ENCODE measurements around the gene C17orf67.
A peak's percentile ranks its signal among the peaks of the same experiment; 100 is the strongest.

The C17orf67 gene

GRCh38 chr17:56845934-56846333 is 12.2 kb upstream of the C17orf67 start:
- H3K4ac ChIP-seq (ENCODE audit: low read depth, low read length), result no peak overlapping the region
- no peak overlapping the region for H3K27ac ChIP-seq (ENCODE audit: low read depth, low read length)
- H3K4me1 ChIP-seq (ENCODE audit: control insufficient read depth, low read depth, low read length), result no peaks in the 10 kb centered on the region
- no peak overlapping the region for H3K56ac ChIP-seq (ENCODE audit: low read length)
- no peaks in the 10 kb centered on the region for H3K27me3 ChIP-seq (ENCODE audit: insufficient read depth, low read length, poor library complexity)
- H2BK5ac ChIP-seq (ENCODE audit: low read length), result no peak overlapping the region
- H3K79me1 ChIP-seq (ENCODE audit: low read length), result no peaks in the 10 kb centered on the region
- H4K5ac ChIP-seq (ENCODE audit: low read length), result no peak overlapping the region
- no peak overlapping the region for H4K8ac ChIP-seq (ENCODE audit: low read depth, low read length)
- H3K79me2 ChIP-seq (ENCODE audit: control insufficient read depth, insufficient read depth, low read length), result no peaks in the 10 kb centered on the region
- DNase-seq, result no peak
- H3K4me3 ChIP-seq (ENCODE audit: low read length), result no peak overlapping the region
- H3K4me2 ChIP-seq (ENCODE audit: low read length), result no peak overlapping the region
- no CpG with 5 or more reads among the region's 1 CpG for WGBS (ENCODE audit: extremely low coverage, insufficient coverage, low lambda C conversion rate)
- no peak overlapping the region for H3K9ac ChIP-seq (ENCODE audit: low read length)
- no peak overlapping the region for H2BK120ac ChIP-seq (ENCODE audit: low read depth, low read length)
- no peak overlapping the region for H3K18ac ChIP-seq (ENCODE audit: low read length)
- no peak overlapping the region for H2BK15ac ChIP-seq (replicated peaks; ENCODE audit: low read depth)
- no peaks in the 10 kb centered on the region for H3K36me3 ChIP-seq (ENCODE audit: control insufficient read depth, insufficient read depth, low read length)
- H3K23ac ChIP-seq (ENCODE audit: low read length), result no peak overlapping the region
- no peak overlapping the region for H2AK5ac ChIP-seq (ENCODE audit: low read length)

GRCh38 chr17:56842577-56842976 is 8.9 kb upstream of the C17orf67 start:
- no CpG with 5 or more reads among the region's 2 CpGs for WGBS (ENCODE audit: extremely low coverage, insufficient coverage, low lambda C conversion rate)
- no peak overlapping the region for H2BK5ac ChIP-seq (ENCODE audit: low read length)
- H2BK15ac ChIP-seq (replicated peaks; ENCODE audit: low read depth), result no peak overlapping the region
- H3K4me2 ChIP-seq (ENCODE audit: low read length), result no peak overlapping the region
- H3K27ac ChIP-seq (ENCODE audit: low read depth, low read length), result no peak overlapping the region
- no peak overlapping the region for H2BK120ac ChIP-seq (ENCODE audit: low read depth, low read length)
- no peaks in the 10 kb centered on the region for H3K27me3 ChIP-seq (ENCODE audit: insufficient read depth, low read length, poor library complexity)
- no peak overlapping the region for H3K4me3 ChIP-seq (ENCODE audit: low read length)
- no peak overlapping the region for H3K9ac ChIP-seq (ENCODE audit: low read length)
- H3K4me1 ChIP-seq (ENCODE audit: control insufficient read depth, low read depth, low read length), result no peaks in the 10 kb centered on the region
- no peak overlapping the region for H4K5ac ChIP-seq (ENCODE audit: low read length)
- no peak overlapping the region for H2AK5ac ChIP-seq (ENCODE audit: low read length)
- no peak for DNase-seq
- no peak overlapping the region for H4K8ac ChIP-seq (ENCODE audit: low read depth, low read length)
- no peak overlapping the region for H3K23ac ChIP-seq (ENCODE audit: low read length)
- H3K18ac ChIP-seq (ENCODE audit: low read length), result no peak overlapping the region
- H3K4ac ChIP-seq (ENCODE audit: low read depth, low read length), result no peak overlapping the region
- no peaks in the 10 kb centered on the region for H3K79me1 ChIP-seq (ENCODE audit: low read length)
- no peaks in the 10 kb centered on the region for H3K79me2 ChIP-seq (ENCODE audit: control insufficient read depth, insufficient read depth, low read length)
- H3K36me3 ChIP-seq (ENCODE audit: control insufficient read depth, insufficient read depth, low read length), result no peaks in the 10 kb centered on the region
- no peak overlapping the region for H3K56ac ChIP-seq (ENCODE audit: low read length)

GRCh38 chr17:56838687-56839086 is 5.0 kb upstream of the C17orf67 start:
- Histone ChIP-seq H3K27ac (ENCODE audit: low read depth, low read length) (no peak overlapping the region), H2BK5ac (ENCODE audit: low read length) (no peak overlapping the region), H3K9ac (ENCODE audit: low read length) (no peak overlapping the region), H3K36me3 (ENCODE audit: control insufficient read depth, insufficient read depth, low read length) (no peaks in the 10 kb centered on the region), H4K5ac (ENCODE audit: low read length) (no peak overlapping the region), H4K8ac (ENCODE audit: low read depth, low read length) (no peak overlapping the region), H3K79me1 (ENCODE audit: low read length) (no peaks in the 10 kb centered on the region), H2AK5ac (ENCODE audit: low read length) (no peak overlapping the region), H3K4me2 (ENCODE audit: low read length) (no peak overlapping the region), H3K4ac (ENCODE audit: low read depth, low read length) (no peak overlapping the region), H2BK15ac (replicated peaks; ENCODE audit: low read depth) (no peak overlapping the region), H3K27me3 (ENCODE audit: insufficient read depth, low read length, poor library complexity) (no peaks in the 10 kb centered on the region), H3K4me1 (ENCODE audit: control insufficient read depth, low read depth, low read length) (no peaks in the 10 kb centered on the region), H3K18ac (ENCODE audit: low read length) (no peak overlapping the region), H3K56ac (ENCODE audit: low read length) (no peak overlapping the region), H3K23ac (ENCODE audit: low read length) (no peak overlapping the region), H3K4me3 (ENCODE audit: low read length) (no peak overlapping the region), H2BK120ac (ENCODE audit: low read depth, low read length) (no peak overlapping the region), H3K79me2 (ENCODE audit: control insufficient read depth, insufficient read depth, low read length) (no peaks in the 10 kb centered on the region)
- no CpG with 5 or more reads among the region's 3 CpGs for WGBS (ENCODE audit: extremely low coverage, insufficient coverage, low lambda C conversion rate)
- no peak for DNase-seq

- Histone ChIP-seq H3K4me1 (ENCODE audit: control insufficient read depth, low read depth, low read length) (no peaks in the 10 kb centered on the region), H3K4me3 (ENCODE audit: low read length) (no peak overlapping the region), H3K27ac (ENCODE audit: low read depth, low read length) (no peak overlapping the region), H3K79me2 (ENCODE audit: control insufficient read depth, insufficient read depth, low read length) (no peaks in the 10 kb centered on the region), H4K8ac (ENCODE audit: low read depth, low read length) (no peak overlapping the region), H2BK15ac (replicated peaks; ENCODE audit: low read depth) (no peak overlapping the region), H3K23ac (ENCODE audit: low read length) (peak overlapping the region; percentile 51), H3K79me1 (ENCODE audit: low read length) (peaks cover 5% of the 10 kb centered on the region), H3K36me3 (ENCODE audit: control insufficient read depth, insufficient read depth, low read length) (no peaks in the 10 kb centered on the region), H3K18ac (ENCODE audit: low read length) (no peak overlapping the region), H4K5ac (ENCODE audit: low read length) (no peak overlapping the region), H2BK120ac (ENCODE audit: low read depth, low read length) (no peak overlapping the region), H2AK5ac (ENCODE audit: low read length) (no peak overlapping the region), H2BK5ac (ENCODE audit: low read length) (no peak overlapping the region), H3K9ac (ENCODE audit: low read length) (peak overlapping the region; percentile 70), H3K4me2 (ENCODE audit: low read length) (peak overlapping the region; percentile 83), H3K56ac (ENCODE audit: low read length) (peak overlapping the region; percentile 85), H3K4ac (ENCODE audit: low read depth, low read length) (no peak overlapping the region), H3K27me3 (ENCODE audit: insufficient read depth, low read length, poor library complexity) (no peaks in the 10 kb centered on the region)
- no peak for DNase-seq
- no CpG with 5 or more reads among the region's 7 CpGs for WGBS (ENCODE audit: extremely low coverage, insufficient coverage, low lambda C conversion rate)
These were observed 1.5 kb upstream of the C17orf67 start for GRCh38 chr17:56835264-56835585.

- peak overlapping the region; percentile 51 for H3K23ac ChIP-seq (ENCODE audit: low read length)
- peak overlapping the region; percentile 70 for H3K9ac ChIP-seq (ENCODE audit: low read length)
- no peaks in the 10 kb centered on the region for H3K4me1 ChIP-seq (ENCODE audit: control insufficient read depth, low read depth, low read length)
- no peak overlapping the region for H4K5ac ChIP-seq (ENCODE audit: low read length)
- peak overlapping the region; percentile 49 for H3K4me3 ChIP-seq (ENCODE audit: low read length)
- H3K56ac ChIP-seq (ENCODE audit: low read length), result peak overlapping the region; percentile 85
- peak; percentile 82 for DNase-seq
- peak overlapping the region; percentile 14 for H3K18ac ChIP-seq (ENCODE audit: low read length)
- no peak overlapping the region for H2AK5ac ChIP-seq (ENCODE audit: low read length)
- H3K79me2 ChIP-seq (ENCODE audit: control insufficient read depth, insufficient read depth, low read length), result no peaks in the 10 kb centered on the region
- peak overlapping the region; percentile 83 for H3K4me2 ChIP-seq (ENCODE audit: low read length)
- H2BK15ac ChIP-seq (replicated peaks; ENCODE audit: low read depth), result no peak overlapping the region
- peak overlapping the region; percentile 36 for H3K27ac ChIP-seq (ENCODE audit: low read depth, low read length)
- no peaks in the 10 kb centered on the region for H3K27me3 ChIP-seq (ENCODE audit: insufficient read depth, low read length, poor library complexity)
- peaks cover 5% of the 10 kb centered on the region for H3K79me1 ChIP-seq (ENCODE audit: low read length)
- no peak overlapping the region for H2BK5ac ChIP-seq (ENCODE audit: low read length)
- H4K8ac ChIP-seq (ENCODE audit: low read depth, low read length), result no peak overlapping the region
- no peaks in the 10 kb centered on the region for H3K36me3 ChIP-seq (ENCODE audit: control insufficient read depth, insufficient read depth, low read length)
- WGBS (ENCODE audit: extremely low coverage, insufficient coverage, low lambda C conversion rate), result no CpG with 5 or more reads among the region's 81 CpGs
- no peak overlapping the region for H3K4ac ChIP-seq (ENCODE audit: low read depth, low read length)
- no peak overlapping the region for H2BK120ac ChIP-seq (ENCODE audit: low read depth, low read length)
These were observed 902 bp upstream of the C17orf67 start for GRCh38 chr17:56834380-56835263.

Measured in mesendoderm (in vitro differentiated cells).